ENCODE results near the gene TRAK2.

The TRAK2 gene

DNA sequence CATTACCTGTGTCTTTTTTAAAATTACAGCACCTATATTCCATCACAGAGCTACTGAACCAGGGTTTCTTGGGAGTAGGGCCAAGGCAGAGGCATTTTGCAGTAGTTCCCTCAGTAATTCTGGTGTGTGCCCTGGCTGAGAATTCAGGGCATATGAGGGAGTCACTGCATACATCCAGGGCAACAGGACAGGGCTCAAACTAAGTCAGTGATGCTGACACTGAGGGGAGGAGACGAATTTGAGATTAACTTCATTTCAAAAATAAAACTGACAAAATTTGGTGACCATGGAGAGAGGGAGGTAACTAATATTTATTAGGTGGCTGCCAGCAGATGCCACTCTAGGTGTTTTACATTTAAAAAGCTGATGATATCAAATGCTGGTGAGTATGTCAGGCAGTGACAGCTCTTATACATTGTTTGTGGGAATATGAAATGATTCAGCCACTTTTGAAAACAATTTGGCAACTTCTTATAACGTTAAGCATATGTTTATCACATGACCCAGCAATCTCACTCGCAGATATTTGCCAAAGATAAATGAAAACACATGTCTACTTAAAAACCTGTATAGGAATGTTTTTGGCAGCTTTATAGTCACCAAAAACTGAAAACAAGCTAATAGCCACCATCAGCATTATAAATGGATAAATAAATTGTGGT is 20.6 kb upstream of the TRAK2 start:
- FAIRE-seq (no peak), DNase-seq (ENCODE audit: insufficient read length, low spot score) (no peak)
- TF ChIP-seq PAX5 (IDR thresholded peaks at IDR 0.05; ENCODE audit: insufficient read depth, low read length, severe bottlenecking), result no peak
- no peak for TF ChIP-seq TAF1 (IDR thresholded peaks at IDR 0.05; ENCODE audit: low read depth, low read length)
- TF ChIP-seq SPI1 (IDR thresholded peaks at IDR 0.05; ENCODE audit: low read depth, low read length), result no peak
- no peak for TF ChIP-seq POLR2AphosphoS5 (IDR thresholded peaks at IDR 0.05; ENCODE audit: low read depth, low read length)
- TF ChIP-seq POLR2A (IDR thresholded peaks at IDR 0.05; ENCODE audit: low read depth, low read length), result no peak
- TF ChIP-seq POU2F2 (IDR thresholded peaks at IDR 0.05; ENCODE audit: low read depth, low read length), result no peak

GRCh38 chr2:201470821-201471731 is 19.8 kb upstream of the TRAK2 start:
- DNase-seq (ENCODE audit: insufficient read length, low spot score) (no peak), FAIRE-seq (no peak)
- TF ChIP-seq PAX5 (IDR thresholded peaks at IDR 0.05; ENCODE audit: insufficient read depth, low read length, severe bottlenecking) (no peak), TAF1 (IDR thresholded peaks at IDR 0.05; ENCODE audit: low read depth, low read length) (no peak), POLR2A (IDR thresholded peaks at IDR 0.05; ENCODE audit: low read depth, low read length) (no peak), POU2F2 (IDR thresholded peaks at IDR 0.05; ENCODE audit: low read depth, low read length) (no peak), SPI1 (IDR thresholded peaks at IDR 0.05; ENCODE audit: low read depth, low read length) (no peak), POLR2AphosphoS5 (IDR thresholded peaks at IDR 0.05; ENCODE audit: low read depth, low read length) (no peak)

DNA sequence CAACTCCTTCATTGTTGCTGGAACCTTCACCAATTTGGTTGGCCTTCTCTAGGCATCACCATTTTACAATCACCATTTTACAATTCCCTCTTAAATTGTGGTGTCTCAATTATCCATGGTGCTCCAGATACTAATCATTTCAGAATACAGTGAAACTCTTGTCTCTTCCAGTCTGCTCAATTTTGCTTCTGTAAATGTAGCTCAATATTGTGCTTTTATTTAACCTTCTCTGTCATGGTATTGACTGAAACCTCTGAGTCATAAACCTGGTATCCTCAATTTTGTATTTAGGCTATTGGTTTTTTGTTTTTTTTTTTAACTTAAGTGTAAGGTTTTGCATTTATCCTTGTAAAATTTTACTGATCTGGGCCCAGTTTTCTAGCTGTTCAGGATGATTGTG is 16.4 kb upstream of the TRAK2 start:
- no peak for TF ChIP-seq PAX5 (IDR thresholded peaks at IDR 0.05; ENCODE audit: insufficient read depth, low read length, severe bottlenecking)
- TF ChIP-seq POU2F2 (IDR thresholded peaks at IDR 0.05; ENCODE audit: low read depth, low read length), result no peak
- TF ChIP-seq SPI1 (IDR thresholded peaks at IDR 0.05; ENCODE audit: low read depth, low read length), result no peak
- TF ChIP-seq TAF1 (IDR thresholded peaks at IDR 0.05; ENCODE audit: low read depth, low read length), result no peak
- TF ChIP-seq POLR2AphosphoS5 (IDR thresholded peaks at IDR 0.05; ENCODE audit: low read depth, low read length), result no peak
- TF ChIP-seq POLR2A (IDR thresholded peaks at IDR 0.05; ENCODE audit: low read depth, low read length), result no peak
- DNase-seq (ENCODE audit: insufficient read length, low spot score) (no peak), FAIRE-seq (no peak)

- FAIRE-seq (no peak), DNase-seq (ENCODE audit: insufficient read length, low spot score) (no peak)
- TF ChIP-seq POU2F2 (IDR thresholded peaks at IDR 0.05; ENCODE audit: low read depth, low read length) (no peak), POLR2AphosphoS5 (IDR thresholded peaks at IDR 0.05; ENCODE audit: low read depth, low read length) (no peak), PAX5 (IDR thresholded peaks at IDR 0.05; ENCODE audit: insufficient read depth, low read length, severe bottlenecking) (no peak), POLR2A (IDR thresholded peaks at IDR 0.05; ENCODE audit: low read depth, low read length) (no peak), SPI1 (IDR thresholded peaks at IDR 0.05; ENCODE audit: low read depth, low read length) (no peak), TAF1 (IDR thresholded peaks at IDR 0.05; ENCODE audit: low read depth, low read length) (no peak)
Observed at GRCh38 chr2:201466050-201466675, 14.9 kb upstream of the TRAK2 start.

GRCh38 chr2:201465524-201465971 is 14.3 kb upstream of the TRAK2 start:
- TF ChIP-seq PAX5 (IDR thresholded peaks at IDR 0.05; ENCODE audit: insufficient read depth, low read length, severe bottlenecking) (no peak), SPI1 (IDR thresholded peaks at IDR 0.05; ENCODE audit: low read depth, low read length) (no peak), TAF1 (IDR thresholded peaks at IDR 0.05; ENCODE audit: low read depth, low read length) (no peak), POLR2AphosphoS5 (IDR thresholded peaks at IDR 0.05; ENCODE audit: low read depth, low read length) (no peak), POU2F2 (IDR thresholded peaks at IDR 0.05; ENCODE audit: low read depth, low read length) (no peak), POLR2A (IDR thresholded peaks at IDR 0.05; ENCODE audit: low read depth, low read length) (no peak)
- no peak for FAIRE-seq
- DNase-seq (ENCODE audit: insufficient read length, low spot score), result no peak

GRCh38 chr2:201464547-201464946 is 13.3 kb upstream of the TRAK2 start:
- FAIRE-seq, result no peak
- no peak for DNase-seq (ENCODE audit: insufficient read length, low spot score)
- TF ChIP-seq POLR2AphosphoS5 (IDR thresholded peaks at IDR 0.05; ENCODE audit: low read depth, low read length) (no peak), POU2F2 (IDR thresholded peaks at IDR 0.05; ENCODE audit: low read depth, low read length) (no peak), PAX5 (IDR thresholded peaks at IDR 0.05; ENCODE audit: insufficient read depth, low read length, severe bottlenecking) (no peak), SPI1 (IDR thresholded peaks at IDR 0.05; ENCODE audit: low read depth, low read length) (no peak), TAF1 (IDR thresholded peaks at IDR 0.05; ENCODE audit: low read depth, low read length) (no peak), POLR2A (IDR thresholded peaks at IDR 0.05; ENCODE audit: low read depth, low read length) (no peak)

- no peak for DNase-seq (ENCODE audit: insufficient read length, low spot score)
- FAIRE-seq, result no peak
- TF ChIP-seq PAX5 (IDR thresholded peaks at IDR 0.05; ENCODE audit: insufficient read depth, low read length, severe bottlenecking) (no peak), POLR2A (IDR thresholded peaks at IDR 0.05; ENCODE audit: low read depth, low read length) (no peak), POU2F2 (IDR thresholded peaks at IDR 0.05; ENCODE audit: low read depth, low read length) (no peak), SPI1 (IDR thresholded peaks at IDR 0.05; ENCODE audit: low read depth, low read length) (no peak), TAF1 (IDR thresholded peaks at IDR 0.05; ENCODE audit: low read depth, low read length) (no peak), POLR2AphosphoS5 (IDR thresholded peaks at IDR 0.05; ENCODE audit: low read depth, low read length) (no peak)
Observed at GRCh38 chr2:201460532-201460931, 9.3 kb upstream of the TRAK2 start.

DNA sequence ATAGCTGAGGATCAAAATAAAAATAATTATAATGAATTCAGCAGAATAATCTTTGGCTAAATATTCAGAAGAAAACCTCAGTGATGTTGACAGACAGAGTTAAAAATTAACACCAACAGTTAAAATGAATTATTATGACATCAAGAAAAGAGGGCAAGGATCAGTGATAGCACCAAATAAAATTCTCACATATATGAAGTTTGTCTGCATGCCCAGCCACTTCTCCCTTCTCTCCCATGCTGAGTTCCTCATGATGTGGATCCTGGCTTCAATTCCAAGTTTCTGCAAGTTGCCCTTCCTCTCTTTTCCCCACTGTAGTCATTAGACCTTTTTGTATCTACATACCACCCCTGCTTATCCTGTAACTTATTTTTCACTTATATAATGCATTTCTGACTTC is 7.1 kb upstream of the TRAK2 start:
- FAIRE-seq (no peak), DNase-seq (ENCODE audit: insufficient read length, low spot score) (no peak)
- no peak for TF ChIP-seq PAX5 (IDR thresholded peaks at IDR 0.05; ENCODE audit: insufficient read depth, low read length, severe bottlenecking)
